Activated naive CD8-positive, alpha-beta T cell treated with anti-CD3 and anti-CD28 coated beads, Interleukin-2, amount 10 ng/mL, durations not matched to agents 7 days and 5 days (primary cell): Measurements from ENCODE around the gene PHOSPHO2. TPM values are rescaled to one million over a fixed set of nuclear protein-coding genes. Genes with fewer than 3 reads are reported as not detected.
A peak's percentile ranks its signal among the peaks of the same experiment; 100 is the strongest.

Source experiments
- ATAC-seq: fragments of 150-1000 bp; cut with Tn5 transposase; one replicate; pipeline ENCODE4 v1.10.0; 2021; ENCODE audit warnings: low read depth, moderate library complexity
- POLR2A ChIA-PET: fragments of 350-600 bp; sonication (Branson Sonifier 250); formaldehyde crosslinking; loops from one replicate; lab custom pipeline; 2021; ENCODE audit warnings: antibody characterized with exemption; lab: Charles Lee
- DNase-seq: peaks from one replicate; pipeline ENCODE4 v3.0.0; 2021
- H3K27ac Mint-ChIP-seq: one replicate; pipeline ENCODE4 v1.8.0; 2022; ENCODE audit warnings: mild to moderate bottlenecking, mixed read lengths
- H3K27me3 Mint-ChIP-seq: one replicate; pipeline ENCODE4 v1.8.0; 2022; ENCODE audit warnings: mild to moderate bottlenecking, moderate library complexity, mixed read lengths
- H3K36me3 Mint-ChIP-seq: one replicate; pipeline ENCODE4 v1.8.0; 2021; ENCODE audit warnings: mild to moderate bottlenecking, mixed read lengths
- H3K4me1 Mint-ChIP-seq: one replicate; pipeline ENCODE4 v1.8.0; 2021; ENCODE audit warnings: mixed read lengths
- H3K4me3 Mint-ChIP-seq: one replicate; pipeline ENCODE4 v1.8.0; 2022; ENCODE audit warnings: mild to moderate bottlenecking, moderate library complexity, mixed read lengths
- H3K9me3 Mint-ChIP-seq: one replicate; pipeline ENCODE4 v1.8.0; 2021; ENCODE audit warnings: mixed read lengths
- total RNA-seq, 2 experiments: library from RNA; stranded (reverse); gene quantifications; one replicate each; pipeline ENCODE4 v1.2.3, GENCODE V29; 2021

PHOSPHO2 gene
- total RNA-seq, 2 experiments from 2014 or later, result 6.0 to 6.3 TPM

- H3K4me3 Mint-ChIP-seq, result peak overlapping the region; percentile 55
- H3K27ac Mint-ChIP-seq, result no peak overlapping the region
- peaks cover 17% of the 10 kb centered on the region for H3K27me3 Mint-ChIP-seq
- POLR2A ChIA-PET, result interaction anchor here (0.7 kb wide), 1 partner anchor 8 kb away, joined by 4 read pairs; no protein-coding TSS in a partner anchor
- ATAC-seq, result no peak
- DNase-seq, result no peak
- H3K9me3 Mint-ChIP-seq, result no peaks in the 10 kb centered on the region
- H3K36me3 Mint-ChIP-seq, result peaks cover 12% of the 10 kb centered on the region
- peaks cover 32% of the 10 kb centered on the region for H3K4me1 Mint-ChIP-seq
These were observed 41.4 kb downstream of the PHOSPHO2 start for GRCh38 chr2:169735623-169736022.

- H3K9me3 Mint-ChIP-seq, result no peaks in the 10 kb centered on the region
- ATAC-seq, result no peak
- H3K4me1 Mint-ChIP-seq, result peaks cover 38% of the 10 kb centered on the region
- no peak for DNase-seq
- H3K36me3 Mint-ChIP-seq, result peaks cover 12% of the 10 kb centered on the region
- H3K27me3 Mint-ChIP-seq, result peaks cover 17% of the 10 kb centered on the region
- no peak overlapping the region for H3K4me3 Mint-ChIP-seq
- no peak overlapping the region for H3K27ac Mint-ChIP-seq
- POLR2A ChIA-PET, result no interaction called here
These were observed 42.6 kb downstream of the PHOSPHO2 start for GRCh38 chr2:169736902-169737301.

- POLR2A ChIA-PET, result interaction anchor here (0.6 kb wide), 1 partner anchor 161 kb away, joined by 3 read pairs; no protein-coding TSS in a partner anchor
- DNase-seq (no peak), ATAC-seq (no peak)
- H3K27me3 Mint-ChIP-seq, result peaks cover 5% of the 10 kb centered on the region
- H3K4me1 Mint-ChIP-seq, result peaks cover 25% of the 10 kb centered on the region
- no peak overlapping the region for H3K27ac Mint-ChIP-seq
- no peak overlapping the region for H3K4me3 Mint-ChIP-seq
- H3K9me3 Mint-ChIP-seq, result no peaks in the 10 kb centered on the region
- H3K36me3 Mint-ChIP-seq, result peaks cover 13% of the 10 kb centered on the region
These were observed 44.4 kb downstream of the PHOSPHO2 start for GRCh38 chr2:169738566-169739229.

GRCh38 chr2:169739351-169739750 is 45.1 kb downstream of the PHOSPHO2 start:
- no peaks in the 10 kb centered on the region for H3K9me3 Mint-ChIP-seq
- H3K27ac Mint-ChIP-seq, result no peak overlapping the region
- H3K27me3 Mint-ChIP-seq, result peaks cover 5% of the 10 kb centered on the region
- peaks cover 25% of the 10 kb centered on the region for H3K4me1 Mint-ChIP-seq
- no peak for DNase-seq
- no peak overlapping the region for H3K4me3 Mint-ChIP-seq
- peaks cover 17% of the 10 kb centered on the region for H3K36me3 Mint-ChIP-seq
- POLR2A ChIA-PET, result interaction anchor here (0.6 kb wide), 1 partner anchor 161 kb away, joined by 3 read pairs; no protein-coding TSS in a partner anchor
- ATAC-seq, result no peak

GRCh38 chr2:169743549-169743948 is 49.3 kb downstream of the PHOSPHO2 start:
- Mint-ChIP-seq H3K4me3 (no peak overlapping the region), H3K27me3 (no peaks in the 10 kb centered on the region), H3K27ac (no peak overlapping the region), H3K4me1 (peaks cover 12% of the 10 kb centered on the region), H3K9me3 (no peaks in the 10 kb centered on the region), H3K36me3 (peaks cover 25% of the 10 kb centered on the region)
- DNase-seq (no peak), ATAC-seq (no peak)
- POLR2A ChIA-PET, result no interaction called here

GRCh38 chr2:169746240-169746639 is 52.0 kb downstream of the PHOSPHO2 start:
- Mint-ChIP-seq H3K36me3 (peaks cover 20% of the 10 kb centered on the region), H3K4me1 (peaks cover 7% of the 10 kb centered on the region)
- ATAC-seq, result no peak

GRCh38 chr2:169748319-169748718 is 54.0 kb downstream of the PHOSPHO2 start:
- Mint-ChIP-seq H3K36me3 (peaks cover 17% of the 10 kb centered on the region), H3K9me3 (no peaks in the 10 kb centered on the region), H3K4me3 (no peak overlapping the region), H3K27ac (no peak overlapping the region), H3K4me1 (peaks cover 2% of the 10 kb centered on the region), H3K27me3 (no peaks in the 10 kb centered on the region)
- POLR2A ChIA-PET, result no interaction called here
- DNase-seq (no peak), ATAC-seq (no peak)

More at GRCh38 chr2:169746240-169746639, 52.0 kb downstream of the PHOSPHO2 start:
- POLR2A ChIA-PET, result no interaction called here
- H3K27me3 Mint-ChIP-seq, result no peaks in the 10 kb centered on the region
- H3K9me3 Mint-ChIP-seq, result no peaks in the 10 kb centered on the region
- no peak overlapping the region for H3K4me3 Mint-ChIP-seq
- no peak for DNase-seq
- H3K27ac Mint-ChIP-seq, result no peak overlapping the region

Other genes with a start within 250 kb of the PHOSPHO2 start
- 1 to 10 TPM; 2.8 to 3.2 TPM for gene BBS5, start 215.0 kb upstream of the PHOSPHO2 start, total RNA-seq
- gene KLHL41, start 184.8 kb upstream of the PHOSPHO2 start, total RNA-seq, result under 1 TPM in 1 of 2 experiments, not detected in 1; 0.17 TPM
- 10 to 100 TPM; 35.0 to 38.8 TPM for gene FASTKD1, start 120.6 kb upstream of the PHOSPHO2 start, total RNA-seq
- gene PPIG, start 110.1 kb upstream of the PHOSPHO2 start, total RNA-seq, result 10 to 100 TPM; 62.4 to 64.4 TPM
- gene CFAP210, start 64 bp upstream of the PHOSPHO2 start, total RNA-seq, result not detected
- 1 to 10 TPM; 7.6 to 7.8 TPM for gene KLHL23, start 39.4 kb downstream of the PHOSPHO2 start, total RNA-seq
- 10 to 100 TPM; 83.4 to 84.6 TPM for gene SSB, start 104.4 kb downstream of the PHOSPHO2 start, total RNA-seq
- gene METTL5, start 130.4 kb downstream of the PHOSPHO2 start, total RNA-seq, result 10 to 100 TPM; 57.1 to 62.7 TPM
- 10 to 100 TPM; 23.8 to 26.7 TPM for gene UBR3, start 133.0 kb downstream of the PHOSPHO2 start, total RNA-seq